NCI-H2029 treated with DMSO at 0.1 percent for 48 hours (cell line): ENCODE data around the gene GCG.

Source experiments
- DNase-seq: peaks from one replicate; lab custom pipeline; 2025; lab: John Stamatoyannopoulos, UW

Gene GCG

GRCh38 chr2:162152147-162152546 lies at the start of gene GCG:
Gene GCG, minus strand, starts transcription at chr2:162152247. Its CDS starts 3,069 bp downstream, at chr2:162149178.
- no peak for DNase-seq

- DNase-seq: no peak
Observed at GRCh38 chr2:162200636-162201035, 48.6 kb upstream of the GCG start.

DNA sequence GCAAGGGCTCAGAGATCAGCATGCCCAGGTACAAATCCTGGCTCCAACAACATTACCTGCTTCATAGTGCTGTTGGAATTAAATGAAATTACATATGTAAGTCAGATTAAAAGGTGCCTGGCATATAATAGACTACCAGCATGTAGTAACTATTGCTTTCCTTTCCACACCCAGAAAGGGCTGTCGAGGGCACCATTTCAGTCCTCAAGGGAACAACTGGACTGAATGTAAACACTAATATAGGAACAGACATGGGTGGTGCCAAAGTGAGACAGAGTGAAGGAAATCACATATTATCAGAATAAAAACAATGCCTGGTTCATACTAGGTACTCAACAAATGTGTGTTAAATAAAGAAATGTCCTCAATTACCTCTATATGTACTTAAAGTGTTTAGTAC lies 47.9 kb upstream of the GCG start:
- DNase-seq: no peak

GRCh38 chr2:162198239-162198638 lies 46.2 kb upstream of the GCG start:
- no peak for DNase-seq

- DNase-seq: no peak
Observed at GRCh38 chr2:162197069-162197825, 45.2 kb upstream of the GCG start.

DNA sequence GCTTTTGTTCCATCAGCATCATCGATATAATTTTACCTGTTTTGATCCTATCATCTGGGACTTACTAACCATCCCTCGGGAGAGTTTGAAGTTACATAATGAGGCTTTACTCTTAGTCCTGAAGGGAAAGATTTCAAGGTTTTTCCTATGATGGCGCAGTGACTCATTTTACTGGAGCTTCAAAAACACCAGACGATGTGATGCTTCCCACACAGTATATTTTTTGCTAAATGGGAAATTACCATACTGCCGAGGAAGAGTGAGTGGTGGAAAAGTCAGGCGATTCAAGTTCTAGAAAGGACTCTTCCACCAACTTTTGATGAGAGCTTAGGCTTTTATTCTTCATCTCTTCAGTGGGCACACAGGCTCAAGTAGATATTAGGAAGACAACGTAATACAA lies 44.6 kb upstream of the GCG start:
- no peak for DNase-seq

- DNase-seq: no peak
Observed at GRCh38 chr2:162188451-162188850, 36.4 kb upstream of the GCG start.

GRCh38 chr2:162185541-162186232 lies 33.6 kb upstream of the GCG start:
- DNase-seq: no peak

GRCh38 chr2:162184821-162185450 lies 32.9 kb upstream of the GCG start:
- no peak for DNase-seq

GRCh38 chr2:162184359-162184758 lies 32.3 kb upstream of the GCG start:
- DNase-seq: no peak

DNA sequence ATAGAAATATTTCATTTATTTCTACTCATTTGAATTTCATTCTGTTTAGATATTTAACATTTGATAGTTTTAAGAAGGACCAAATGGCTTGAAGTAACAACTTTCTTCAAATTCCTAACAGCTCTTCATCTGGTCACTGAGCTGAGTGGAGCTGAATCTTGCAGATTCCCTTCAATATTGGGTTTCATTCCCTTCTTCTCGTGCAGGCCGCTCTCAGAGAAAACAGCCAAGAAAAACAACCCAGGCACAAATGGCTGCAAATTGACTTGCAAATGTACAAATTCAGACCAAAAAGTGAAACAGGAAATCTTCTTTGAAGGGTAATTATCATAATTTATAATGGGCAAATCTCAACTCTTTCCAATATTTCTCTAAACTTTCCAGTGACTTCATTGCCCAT lies 30.3 kb upstream of the GCG start:
- DNase-seq: no peak

- no peak for DNase-seq
Observed at GRCh38 chr2:162177301-162177700, 25.3 kb upstream of the GCG start.

DNA sequence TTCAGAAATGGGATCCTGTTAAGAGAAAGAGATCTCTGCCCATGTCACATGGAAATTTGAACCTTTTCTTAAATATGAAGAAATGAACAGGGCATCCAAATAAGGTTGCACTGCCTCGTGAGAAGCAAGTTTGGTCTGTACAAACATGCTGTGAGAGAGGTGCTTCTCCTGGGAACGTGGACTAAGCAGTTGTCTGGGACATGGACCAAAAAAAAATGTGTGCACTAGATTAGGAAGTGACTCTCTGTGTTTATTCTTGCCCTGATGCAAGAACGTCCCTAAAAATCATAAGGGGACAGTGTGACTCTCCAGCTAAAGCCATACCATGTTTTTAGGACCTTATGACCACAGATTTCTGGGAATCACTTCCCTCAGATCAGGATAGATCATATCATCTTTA lies 23.7 kb upstream of the GCG start:
- no peak for DNase-seq

GRCh38 chr2:162174746-162175145 lies 22.7 kb upstream of the GCG start:
- DNase-seq: no peak

- no peak for DNase-seq
Observed at GRCh38 chr2:162172802-162173370, 20.8 kb upstream of the GCG start.

GRCh38 chr2:162166745-162167144 lies 14.7 kb upstream of the GCG start:
- no peak for DNase-seq

DNA sequence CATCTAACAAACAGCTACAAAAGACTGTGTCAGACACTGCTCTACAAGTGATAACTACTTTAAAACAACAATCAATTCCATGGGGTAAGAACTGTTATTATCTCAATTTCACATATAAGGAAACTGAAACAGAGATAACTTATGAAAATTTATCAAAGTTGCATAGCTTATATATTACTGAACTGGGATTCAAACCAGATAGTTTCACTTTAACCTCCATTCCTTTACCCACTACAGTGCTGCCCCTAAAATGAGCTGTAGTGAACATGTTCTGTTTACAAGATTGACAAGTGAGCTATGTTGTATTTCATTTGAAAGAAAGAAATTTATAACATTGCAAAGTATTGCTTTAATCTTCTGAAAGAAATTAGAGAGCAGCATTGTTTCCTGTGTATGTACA lies 14.1 kb upstream of the GCG start:
- DNase-seq: no peak

GRCh38 chr2:162164802-162165201 lies 12.8 kb upstream of the GCG start:
- no peak for DNase-seq

GRCh38 chr2:162159446-162159845 lies 7.4 kb upstream of the GCG start:
- DNase-seq: no peak

- DNase-seq: no peak
Observed at GRCh38 chr2:162156149-162156548, 4.1 kb upstream of the GCG start.

DNA sequence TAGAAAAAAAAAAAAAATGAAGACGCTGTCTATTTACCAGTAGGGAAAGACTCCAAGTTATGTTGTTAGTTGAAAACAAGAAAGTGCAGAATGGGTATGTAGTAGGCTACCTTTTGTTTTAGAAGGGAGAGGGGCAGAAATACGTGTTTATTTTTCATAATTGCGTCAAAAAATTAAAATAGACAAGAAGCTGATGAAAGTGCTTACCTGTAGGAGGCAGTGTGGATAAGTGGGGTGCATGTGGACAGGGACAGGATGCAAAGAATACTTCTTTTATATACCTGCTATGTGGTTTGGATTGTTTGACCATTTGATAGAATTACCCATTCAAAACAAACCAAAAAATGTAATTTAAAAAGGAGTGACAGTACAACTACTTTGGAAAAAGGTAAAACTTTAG lies 3.0 kb upstream of the GCG start:
- no peak for DNase-seq

GRCh38 chr2:162153608-162154224 lies 1.7 kb upstream of the GCG start:
- DNase-seq: peak; percentile 36
